SK-N-MC (cell line): ENCODE data around the gene TJP1.

Experiments used
- EZH2 ChIP-seq: fragments of 200-600 bp; sonication (generic); IDR thresholded peaks from one replicate; pipeline ENCODE4 v1.6.1; 2017; ENCODE audit warnings: antibody characterized with exemption
- FOXP2 ChIP-seq: optimal IDR thresholded peaks from 2 replicates; pipeline ENCODE3; 2011; ENCODE audit warnings: mild to moderate bottlenecking, moderate library complexity; ENCODE audit not compliant: insufficient read depth; ENCODE audit errors: extremely low read length, control extremely low read depth
- POLR2AphosphoS5 ChIP-seq: IDR thresholded peaks from 2 replicates; pipeline ENCODE4 v1.6.1; 2012; ENCODE audit warnings: mild to moderate bottlenecking, low read depth, low read length, borderline replicate concordance

DNA sequence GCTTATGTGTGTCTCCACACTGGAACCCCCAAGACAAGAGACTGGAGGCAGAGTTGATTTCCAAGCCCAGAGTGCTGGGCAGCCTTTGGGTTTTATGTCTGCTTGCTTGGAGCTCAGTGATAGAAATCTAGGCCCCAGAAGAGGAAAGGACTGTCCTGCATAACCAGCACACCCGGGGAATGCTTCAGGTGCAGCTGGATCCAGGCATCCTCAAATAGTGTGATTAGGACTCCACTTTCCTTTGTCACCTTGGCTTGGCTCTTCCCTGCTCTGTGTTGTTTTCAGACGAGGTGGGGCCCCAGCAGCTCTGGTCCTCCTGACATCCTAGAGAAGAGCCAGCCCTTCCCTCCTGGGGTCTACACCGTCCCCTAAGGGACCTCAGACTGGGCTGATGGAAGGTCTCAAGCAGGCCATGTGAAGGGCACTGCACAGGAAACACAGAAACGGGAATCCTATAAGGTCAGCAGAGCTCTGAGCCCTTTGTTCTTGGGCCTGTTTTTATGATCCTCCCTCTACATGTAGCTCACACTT lies 143.7 kb downstream of the TJP1 start:
- TF ChIP-seq POLR2AphosphoS5 (no peak), EZH2 (no peak), FOXP2 (no peak)
